ENCODE measurements around the gene BAD.
A peak's percentile ranks its signal among the peaks of the same experiment; 100 is the strongest.

The BAD gene

GRCh38 chr11:64229090-64229743, 55.2 kb downstream of the BAD start:
- no peak for DNase-seq (ENCODE audit: low spot score)

- no peak for DNase-seq (ENCODE audit: low spot score)
Measured at GRCh38 chr11:64227405-64227956, 57.0 kb downstream of the BAD start.

- DNase-seq (ENCODE audit: low spot score) = no peak
Measured at GRCh38 chr11:64226507-64227051, 57.9 kb downstream of the BAD start.

- DNase-seq (ENCODE audit: low spot score) = peak; percentile 82
Measured at GRCh38 chr11:64225608-64226506, 58.6 kb downstream of the BAD start, which contains the start of the genes NUDT22 and TRPT1. TSS of gene NUDT22 (plus strand) at chr11:64226274. CDS start at chr11:64226653, 379 bp downstream. TSS of gene TRPT1 (minus strand) at chr11:64226186. CDS start at chr11:64225860, 326 bp downstream.

- no peak for DNase-seq (ENCODE audit: low spot score)
Measured at GRCh38 chr11:64224891-64225607, 59.4 kb downstream of the BAD start.

GRCh38 chr11:64224151-64224890, 60.1 kb downstream of the BAD start:
- no peak for DNase-seq (ENCODE audit: low spot score)

GRCh38 chr11:64223001-64223651, 61.3 kb downstream of the BAD start:
- no peak for DNase-seq (ENCODE audit: low spot score)

GRCh38 chr11:64222651-64223000, 61.8 kb downstream of the BAD start:
- no peak for DNase-seq (ENCODE audit: low spot score)

- DNase-seq (ENCODE audit: low spot score) = no peak
Measured at GRCh38 chr11:64220798-64221197, 63.7 kb downstream of the BAD start.

- no peak for DNase-seq (ENCODE audit: low spot score)
Measured at GRCh38 chr11:64220271-64220670, 64.2 kb downstream of the BAD start.

All from COLO829 (cell line).